ENCODE data around the gene HAPLN3.
A peak's percentile ranks its signal among the peaks of the same experiment; 100 is the strongest.

Gene HAPLN3

GRCh38 chr15:88913850-88914169, 18.5 kb upstream of the HAPLN3 start:
- Histone ChIP-seq H3K9me3 (ENCODE audit: control insufficient read depth, insufficient read depth, low read depth, low read length) (no peaks in the 10 kb centered on the region), H3K4me3 (ENCODE audit: low read depth, low read length) (no peak overlapping the region; the same call in 1 of the 2 replicates), H3K27ac (ENCODE audit: extremely low read depth, low read depth, low read length) (peak overlapping the region; percentile 83), H3K4me1 (ENCODE audit: control insufficient read depth, insufficient read depth, low read length) (peaks cover 4% of the 10 kb centered on the region; the same call in 1 of the 2 replicates), H3K36me3 (ENCODE audit: control insufficient read depth in 2 of 2, insufficient read depth in 1 of 2, low read length in 2 of 2) (peaks cover 3 to 24% of the 10 kb centered on the region in 2 experiments; a peak in 1 of 3 replicates)
- ChIA-PET POLR2A (interaction anchor here (0.5 to 1.2 kb wide), 5 partner anchors 8 to 174 kb away, joined by 3 to 6 read pairs (median 4); partner anchors contain the start of gene ABHD2), CTCF (interaction anchor here (0.6 to 6.8 kb wide), 3 partner anchors 10 to 415 kb away, joined by 3 to 42 read pairs (median 4); no protein-coding TSS in a partner anchor)
- peak; percentile 94 for TF ChIP-seq ZNF362 (tag by site-specific recombination; IDR thresholded peaks at IDR 0.05)
- TF ChIP-seq ZNF707 (tag by site-specific recombination; IDR thresholded peaks at IDR 0.05), result no peak

- ChIA-PET CTCF (interaction anchor here (0.6 to 6.8 kb wide), 4 partner anchors 9 to 414 kb away, joined by 3 to 42 read pairs (median 10); no protein-coding TSS in a partner anchor), POLR2A (interaction anchor here (0.5 to 1.7 kb wide), 7 partner anchors 8 to 331 kb away, joined by 3 to 7 read pairs (median 4); partner anchors contain the start of genes ABHD2 and FANCI)
- H3K9me3 ChIP-seq (ENCODE audit: control insufficient read depth, insufficient read depth, low read depth, low read length), result no peaks in the 10 kb centered on the region
- peaks cover 3 to 30% of the 10 kb centered on the region in 2 experiments; a peak in 1 of 3 replicates for H3K36me3 ChIP-seq (ENCODE audit: control insufficient read depth in 2 of 2, insufficient read depth in 1 of 2, low read length in 2 of 2)
- peak within 1 kb of the TSS; percentile 83 for H3K27ac ChIP-seq (ENCODE audit: extremely low read depth, low read depth, low read length)
- peak within 1 kb of the TSS; percentile 71 for H3K4me3 ChIP-seq (ENCODE audit: low read depth, low read length)
- H3K4me1 ChIP-seq (ENCODE audit: control insufficient read depth, insufficient read depth, low read length), result peaks cover 2% of the 10 kb centered on the region; the same call in 1 of the 2 replicates
- 0 out of 2 replicates have a peak, but pooled peaks have one; percentile 9 for TF ChIP-seq ZSCAN5A (tag by site-specific recombination; IDR thresholded peaks at IDR 0.05)
- TF ChIP-seq ZBTB48 (tag by site-specific recombination; IDR thresholded peaks at IDR 0.05), result no peak; the same call in 1 of the 2 replicates
- no peak for TF ChIP-seq ZNF530 (tag by site-specific recombination; IDR thresholded peaks at IDR 0.05; ENCODE audit: low read depth)
- TF ChIP-seq SCRT1 (tag by site-specific recombination; IDR thresholded peaks at IDR 0.05; ENCODE audit: borderline replicate concordance), result no peak
- peak; percentile 70; the same call in 1 of the 2 replicates for TF ChIP-seq KLF1 (tag by site-specific recombination; IDR thresholded peaks at IDR 0.05)
- TF ChIP-seq OVOL3 (tag by site-specific recombination; IDR thresholded peaks at IDR 0.05), result no peak
- no peak for TF ChIP-seq ZNF223 (tag by site-specific recombination; IDR thresholded peaks at IDR 0.05)
- peak; percentile 69 for TF ChIP-seq ZEB2 (tag by site-specific recombination; IDR thresholded peaks at IDR 0.05)
- no peak for TF ChIP-seq ZXDB (tag by site-specific recombination; IDR thresholded peaks at IDR 0.05)
- no peak for TF ChIP-seq OSR2 (tag by site-specific recombination; IDR thresholded peaks at IDR 0.05)
- TF ChIP-seq, protein P1, sequence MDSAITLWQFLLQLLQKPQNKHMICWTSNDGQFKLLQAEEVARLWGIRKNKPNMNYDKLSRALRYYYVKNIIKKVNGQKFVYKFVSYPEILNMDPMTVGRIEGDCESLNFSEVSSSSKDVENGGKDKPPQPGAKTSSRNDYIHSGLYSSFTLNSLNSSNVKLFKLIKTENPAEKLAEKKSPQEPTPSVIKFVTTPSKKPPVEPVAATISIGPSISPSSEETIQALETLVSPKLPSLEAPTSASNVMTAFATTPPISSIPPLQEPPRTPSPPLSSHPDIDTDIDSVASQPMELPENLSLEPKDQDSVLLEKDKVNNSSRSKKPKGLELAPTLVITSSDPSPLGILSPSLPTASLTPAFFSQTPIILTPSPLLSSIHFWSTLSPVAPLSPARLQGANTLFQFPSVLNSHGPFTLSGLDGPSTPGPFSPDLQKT (IDR thresholded peaks at IDR 0.05; ENCODE audit: borderline replicate concordance, low read depth, low read length), result no peak
- TF ChIP-seq ZBTB26 (tag by site-specific recombination; optimal IDR thresholded peaks at IDR 0.05), result peak; percentile 87
- TF ChIP-seq HOXD13 (CRISPR knock-in tag; IDR thresholded peaks at IDR 0.05; ENCODE audit: borderline replicate concordance), result no peak
- TF ChIP-seq ZNF510 (tag by site-specific recombination; IDR thresholded peaks at IDR 0.05; ENCODE audit: insufficient replicate concordance), result no peak
- TF ChIP-seq PRDM10 (tag by site-specific recombination; IDR thresholded peaks at IDR 0.05), result peak; percentile 92
- TF ChIP-seq ZNF37A (tag by site-specific recombination; IDR thresholded peaks at IDR 0.05), result no peak
- TF ChIP-seq ZNF391 (tag by site-specific recombination; IDR thresholded peaks at IDR 0.05; ENCODE audit: borderline replicate concordance, low read depth), result no peak
- no peak for TF ChIP-seq ZNF677 (tag by site-specific recombination; IDR thresholded peaks at IDR 0.05)
- TF ChIP-seq ZNF707 (tag by site-specific recombination; IDR thresholded peaks at IDR 0.05), result no peak
- no peak for TF ChIP-seq ZNF571 (tag by site-specific recombination; IDR thresholded peaks at IDR 0.05)
- no peak for TF ChIP-seq ZNF529 (tag by site-specific recombination; IDR thresholded peaks at IDR 0.05; ENCODE audit: insufficient replicate concordance)
- TF ChIP-seq ZNF654 (tag by site-specific recombination; IDR thresholded peaks at IDR 0.05; ENCODE audit: low read depth), result no peak
These were observed 17.9 kb upstream of the HAPLN3 start, which contains the start of gene MFGE8 for GRCh38 chr15:88913017-88913849. MFGE8 (minus strand) TSS chr15:88913379; CDS start chr15:88913319, 60 bp downstream.
